ENCODE data around the gene CDKL2.
A peak's percentile ranks its signal among the peaks of the same experiment; 100 is the strongest.

CDKL2 gene

DNA sequence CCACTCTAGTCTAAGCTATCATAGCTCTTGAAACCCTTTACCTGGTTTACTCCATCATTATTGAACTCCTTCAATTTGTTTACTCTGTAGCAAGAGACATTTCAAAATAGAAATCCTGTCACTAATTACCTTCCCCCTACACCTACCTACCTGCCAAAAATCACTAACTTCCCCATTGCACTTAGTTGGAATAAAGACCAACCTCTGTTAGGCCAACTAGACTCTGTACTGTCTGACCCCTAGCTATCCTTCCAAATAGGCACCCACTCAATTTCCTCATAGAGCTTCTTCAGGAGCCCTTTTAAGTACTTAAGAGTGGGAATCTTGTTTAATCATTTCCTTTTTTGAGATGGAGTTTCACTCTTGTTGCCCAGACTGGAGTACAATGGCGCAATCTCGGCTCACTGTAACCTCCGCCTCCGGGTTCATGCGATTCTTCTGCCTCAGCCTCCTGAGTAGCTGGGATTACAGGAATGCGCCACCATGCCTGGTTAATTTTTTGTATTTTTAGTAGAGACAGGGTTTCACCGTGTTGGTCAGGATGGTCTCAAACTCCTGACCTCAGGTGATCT lies 8.9 kb upstream of the CDKL2 start:
- DNase-seq (ENCODE audit: low spot score): no peak

DNA sequence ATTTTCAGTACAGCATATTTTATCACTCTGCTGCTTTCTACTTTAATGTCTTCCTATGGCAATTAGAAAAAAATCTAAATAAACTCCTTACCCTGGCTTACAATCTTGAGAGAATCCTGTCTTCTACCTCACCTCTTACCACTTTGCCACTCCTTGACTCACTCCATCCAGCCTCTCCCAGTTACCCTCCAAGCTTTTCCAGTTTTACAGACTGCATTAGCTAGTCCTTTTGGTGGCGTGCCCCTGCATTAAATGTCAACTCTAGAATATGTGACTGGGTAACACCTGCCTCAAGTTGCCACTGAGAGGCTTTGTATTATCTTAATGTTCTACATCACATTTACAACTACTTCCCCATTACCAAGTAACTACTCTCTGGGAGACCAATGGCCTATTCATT lies 7.5 kb upstream of the CDKL2 start:
- no peak for DNase-seq (ENCODE audit: low spot score)

DNA sequence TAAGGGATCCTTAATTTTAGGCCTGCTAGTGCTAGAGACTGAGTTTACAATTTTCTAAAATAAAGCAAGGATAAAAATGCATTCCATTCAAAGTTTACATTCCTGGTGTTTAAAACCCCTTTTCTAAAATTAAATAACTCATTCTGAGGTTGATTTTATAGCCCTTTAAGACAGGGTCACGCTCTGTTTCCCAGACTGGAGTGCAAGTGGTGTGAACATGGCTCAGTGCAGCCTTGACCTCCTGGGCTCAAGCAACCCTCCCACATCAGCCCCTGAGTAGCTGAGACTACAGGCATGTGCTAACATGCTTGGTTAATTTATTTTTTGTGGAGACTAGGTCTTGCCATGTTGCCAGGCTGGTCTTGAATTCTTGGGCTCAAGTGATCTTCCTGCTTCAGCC lies 6.8 kb upstream of the CDKL2 start:
- peak; percentile 23 for DNase-seq (ENCODE audit: low spot score)

DNA sequence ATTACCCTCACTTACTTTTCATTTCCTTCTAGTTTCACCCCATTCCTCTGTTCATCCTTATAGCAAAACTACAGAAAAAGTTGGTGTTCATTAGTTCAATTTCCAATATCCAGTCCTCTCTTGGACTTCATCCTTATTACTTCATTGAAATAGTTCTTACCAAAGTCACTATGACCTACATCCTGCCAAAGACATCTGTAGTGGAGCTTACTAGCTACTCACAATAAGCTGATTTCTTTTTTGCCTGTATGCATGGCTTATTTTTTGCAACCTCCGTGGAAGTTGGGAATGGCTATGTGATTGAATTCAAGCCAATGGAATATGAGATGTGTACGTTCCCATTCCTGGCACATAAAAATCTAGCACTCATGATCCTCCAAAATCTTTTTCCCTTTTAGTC lies 4.6 kb upstream of the CDKL2 start:
- DNase-seq (ENCODE audit: low spot score): peak; percentile 29

DNA sequence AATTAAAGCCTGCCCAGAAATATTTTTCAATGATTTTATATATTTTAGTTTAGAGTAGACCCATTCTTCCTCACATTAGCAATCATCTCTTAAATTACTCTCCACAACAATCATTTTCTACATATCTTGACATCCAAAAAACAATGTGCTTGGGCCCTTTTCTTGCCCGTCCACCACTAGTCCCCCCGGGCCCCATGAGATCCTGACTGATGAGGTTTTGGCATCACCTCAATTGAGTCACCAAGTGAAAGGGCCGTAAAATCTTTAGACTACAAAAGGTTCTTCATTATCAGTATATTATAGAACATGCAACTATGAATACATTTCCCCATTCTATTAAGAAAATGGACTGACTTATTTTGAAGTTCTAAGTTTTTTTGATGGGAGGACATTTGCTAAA lies 4.0 kb upstream of the CDKL2 start:
- DNase-seq (ENCODE audit: low spot score): no peak

DNA sequence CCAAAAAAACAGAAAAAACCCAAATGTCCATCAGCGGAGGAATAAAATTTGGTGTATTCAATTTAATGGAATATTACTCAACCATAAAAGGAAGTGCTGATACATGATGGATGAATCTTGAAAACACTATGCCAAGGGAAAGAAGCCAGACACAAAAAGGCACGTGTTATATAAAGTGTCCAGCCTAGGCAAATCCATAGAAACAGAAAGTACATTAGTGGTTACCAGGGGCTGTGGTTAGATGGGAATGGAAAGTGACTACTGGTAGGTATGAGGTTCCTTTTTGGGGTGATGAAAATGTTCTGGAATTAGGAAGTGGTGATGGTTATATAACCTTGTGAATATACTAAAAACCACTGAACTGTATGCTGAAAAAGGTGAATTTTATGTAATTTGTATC lies 3.5 kb upstream of the CDKL2 start:
- no peak for DNase-seq (ENCODE audit: low spot score)

DNA sequence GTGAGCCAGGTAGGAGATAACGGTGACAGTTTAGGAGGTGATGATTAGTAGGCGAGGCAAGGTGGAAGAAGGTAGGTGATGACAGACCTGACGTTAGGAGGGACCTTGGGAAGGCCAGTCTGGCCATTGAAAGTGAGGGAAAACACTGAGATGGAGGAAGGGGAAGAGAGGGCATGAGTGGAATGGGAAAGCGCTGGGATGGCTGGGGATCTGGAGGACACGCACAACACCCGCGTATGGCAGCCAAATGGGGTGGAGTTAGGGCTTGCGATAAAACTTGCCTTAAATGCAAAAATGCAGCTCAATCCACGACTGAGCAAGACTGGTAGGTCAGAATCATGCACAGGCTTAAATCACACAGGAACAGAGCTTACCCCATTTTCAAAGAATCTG lies 605 bp upstream of the CDKL2 start:
- no peak for DNase-seq (ENCODE audit: low spot score)

DNA sequence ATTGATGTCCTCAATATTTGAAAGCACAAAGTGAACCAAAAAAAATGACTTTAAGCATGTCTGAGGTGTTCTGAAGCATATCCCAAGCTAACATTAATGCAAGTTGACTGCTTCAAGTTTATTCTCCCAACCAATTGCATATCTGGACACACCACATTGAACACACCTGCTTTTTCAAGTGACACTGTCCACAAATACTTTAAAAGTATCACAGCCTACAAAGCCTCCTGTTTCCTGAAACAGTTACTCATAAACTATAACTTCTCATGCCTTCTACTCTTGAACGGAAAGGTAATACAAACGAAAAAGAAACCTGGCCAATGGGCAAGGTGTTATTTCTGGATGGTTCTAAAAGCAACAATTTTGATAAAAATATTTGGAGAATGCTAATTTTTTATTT lies 1.1 kb downstream of the CDKL2 start:
- no peak for DNase-seq (ENCODE audit: low spot score)

DNA sequence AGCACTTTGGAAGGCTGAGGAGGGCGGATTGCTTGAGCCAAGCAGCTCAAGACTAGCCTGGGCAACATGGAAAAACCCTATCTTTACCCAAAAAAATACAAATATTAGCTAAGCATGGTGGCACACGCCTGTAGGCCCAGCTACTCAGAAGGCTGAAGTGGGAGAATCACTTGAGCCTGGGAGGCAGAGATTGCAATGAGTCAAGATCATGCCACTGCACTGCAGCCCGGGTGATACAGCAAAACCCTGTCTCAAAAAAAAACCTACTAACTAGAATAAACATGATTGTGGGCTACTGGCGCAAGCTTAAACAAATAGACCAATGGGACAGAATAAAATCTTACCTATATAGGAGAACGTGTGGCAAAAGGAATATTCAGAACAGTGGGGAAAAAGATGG lies 7.3 kb downstream of the CDKL2 start:
- no peak for DNase-seq (ENCODE audit: low spot score)

DNA sequence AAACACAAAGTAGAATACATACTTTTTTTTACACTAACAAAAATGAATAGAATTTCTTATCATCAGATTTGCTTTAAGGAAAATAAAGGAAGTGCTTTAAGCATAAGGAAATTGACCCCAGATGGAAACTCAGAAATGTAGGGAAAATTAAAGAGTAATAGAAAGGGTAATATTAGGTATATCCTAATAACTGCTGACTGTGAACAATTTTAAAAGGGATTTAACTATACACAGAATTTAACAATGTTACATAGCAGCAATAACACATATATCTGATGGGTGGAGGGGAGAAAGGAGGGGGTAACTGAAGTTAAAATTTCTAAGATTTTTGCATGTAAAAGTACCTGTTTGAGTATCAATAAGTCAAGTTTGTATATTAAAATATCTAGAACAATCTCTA lies 8.6 kb downstream of the CDKL2 start:
- no peak for DNase-seq (ENCODE audit: low spot score)

DNA sequence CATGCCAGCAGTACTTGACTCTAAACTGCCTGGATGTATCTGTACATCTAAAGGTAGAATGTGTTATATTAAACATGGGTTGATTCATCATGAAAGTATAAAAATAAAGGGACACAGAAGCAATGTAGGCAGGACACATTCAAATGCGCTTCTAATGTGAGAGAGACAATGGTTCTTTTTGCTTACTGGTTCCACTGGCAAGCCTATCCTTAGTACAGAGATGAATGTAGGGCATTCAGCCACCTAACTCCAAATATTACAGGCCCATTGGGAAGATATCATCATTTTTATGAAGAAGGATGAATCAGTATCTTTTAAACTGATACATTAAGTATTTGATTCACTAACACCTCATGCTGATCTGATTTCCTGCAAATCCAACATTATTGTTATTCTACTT lies 18.0 kb downstream of the CDKL2 start:
- DNase-seq (ENCODE audit: low spot score): no peak

DNA sequence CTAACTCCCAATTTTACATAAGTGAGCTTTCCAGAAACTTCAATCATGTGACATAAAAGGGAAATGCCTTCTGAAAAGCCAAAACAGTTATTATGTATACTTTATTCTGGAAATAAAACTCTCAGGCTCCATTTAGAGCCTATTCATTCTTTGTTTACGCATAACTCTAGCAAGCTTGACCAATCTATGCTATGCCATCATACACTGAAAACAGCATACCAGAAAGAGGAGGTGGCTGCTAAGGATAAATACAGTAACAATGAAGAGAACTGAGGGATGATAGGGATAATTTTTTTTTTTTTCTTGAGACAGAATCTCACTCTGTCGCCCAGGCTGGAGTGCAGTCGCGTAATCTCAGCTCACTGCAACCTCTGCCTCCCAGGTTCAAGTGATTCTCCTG lies 24.4 kb downstream of the CDKL2 start:
- DNase-seq (ENCODE audit: low spot score): no peak

DNA sequence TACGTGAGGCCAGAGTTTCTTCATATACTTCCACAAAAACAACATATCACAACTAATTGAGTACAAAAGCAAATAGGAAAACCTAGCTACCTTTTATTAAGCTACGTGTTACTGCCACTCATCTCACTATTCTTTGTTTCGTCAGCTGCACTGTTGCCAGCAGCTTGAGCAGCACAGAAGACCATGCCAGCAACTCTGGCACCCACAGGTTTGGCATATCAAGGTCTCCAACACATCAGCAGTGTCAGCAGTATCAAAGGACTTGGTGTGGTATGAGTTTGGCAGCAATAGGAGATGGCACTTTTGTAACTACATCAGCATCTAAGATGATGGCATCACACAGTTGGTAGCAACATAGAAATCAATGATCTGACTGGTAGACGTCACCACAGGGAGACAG lies 30.7 kb downstream of the CDKL2 start:
- no peak for DNase-seq (ENCODE audit: low spot score)

DNA sequence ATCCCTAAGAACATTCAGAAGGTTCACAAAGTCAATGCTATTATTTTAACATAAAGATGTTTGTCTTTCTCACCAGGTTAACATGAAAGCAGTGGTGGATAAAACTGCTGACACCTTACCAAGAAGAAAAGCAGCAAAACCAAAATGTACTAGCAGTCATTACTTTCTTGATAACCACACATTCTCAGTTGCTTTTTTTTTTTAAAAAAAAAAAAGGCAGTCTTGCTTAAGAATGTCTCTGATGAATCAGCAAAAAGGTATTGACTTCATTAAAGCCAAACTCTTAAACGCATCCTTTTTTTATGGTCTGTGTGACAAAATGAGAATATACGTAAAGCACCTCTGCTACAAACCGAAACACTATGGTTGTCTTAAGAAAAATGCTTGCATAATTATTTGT lies 31.9 kb downstream of the CDKL2 start:
- peak; percentile 16 for DNase-seq (ENCODE audit: low spot score)

DNA sequence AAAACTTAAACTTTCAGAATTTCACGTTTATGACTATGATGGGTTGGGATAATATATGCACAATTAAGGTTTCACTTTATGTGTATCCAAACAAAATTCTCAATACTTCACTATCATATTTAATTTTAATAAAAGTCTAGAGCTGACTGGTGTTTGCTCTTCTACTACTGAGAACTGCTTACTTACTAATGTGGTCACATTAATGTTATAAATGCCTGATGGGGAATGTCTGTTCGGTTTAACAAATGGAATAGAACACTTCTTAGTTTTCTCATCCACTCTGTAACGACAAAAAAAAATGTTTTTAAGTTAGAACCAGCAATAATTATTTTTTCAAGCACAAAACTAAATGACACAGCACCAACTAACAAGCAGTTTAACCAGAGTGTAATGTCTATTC lies 34.3 kb downstream of the CDKL2 start:
- DNase-seq (ENCODE audit: low spot score): no peak

DNA sequence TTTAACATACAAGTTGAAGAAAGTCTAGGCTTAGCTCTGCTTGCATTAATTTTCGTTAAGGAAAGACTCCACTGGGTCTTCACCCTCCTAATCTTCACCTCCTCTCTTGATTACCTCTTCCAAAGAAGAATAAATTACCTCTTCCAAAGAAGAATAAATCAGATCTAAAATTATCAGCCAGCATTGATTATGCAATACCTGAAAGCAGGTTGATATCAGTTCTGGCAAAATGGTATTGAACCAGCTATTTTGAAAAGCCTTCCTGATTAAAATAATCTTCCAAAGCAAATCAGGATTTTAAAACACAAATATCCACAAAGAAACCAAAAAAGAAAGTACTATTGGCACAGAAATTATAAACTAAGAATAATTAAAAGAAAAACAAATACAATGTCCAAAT lies 36.9 kb downstream of the CDKL2 start:
- DNase-seq (ENCODE audit: low spot score): no peak

DNA sequence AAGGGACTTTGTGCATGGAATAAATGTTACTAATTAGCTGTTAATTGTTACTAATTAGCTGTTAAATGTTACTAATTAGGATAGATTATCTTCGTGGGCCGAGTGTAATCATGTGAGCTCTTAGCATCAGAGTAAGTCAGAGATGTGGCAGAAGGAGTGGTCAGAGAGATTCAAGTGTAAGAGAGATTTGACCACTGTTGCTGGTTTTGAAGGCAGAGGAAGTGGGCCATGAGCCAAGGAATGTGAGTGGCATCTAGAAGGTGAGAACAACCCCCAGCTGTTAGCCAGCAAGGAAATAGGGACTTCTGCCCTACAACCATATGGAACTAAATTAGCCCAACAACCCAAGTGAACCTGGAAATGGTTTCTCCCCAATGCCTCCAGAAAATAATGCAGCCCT lies 46.3 kb downstream of the CDKL2 start:
- DNase-seq (ENCODE audit: low spot score): no peak

DNA sequence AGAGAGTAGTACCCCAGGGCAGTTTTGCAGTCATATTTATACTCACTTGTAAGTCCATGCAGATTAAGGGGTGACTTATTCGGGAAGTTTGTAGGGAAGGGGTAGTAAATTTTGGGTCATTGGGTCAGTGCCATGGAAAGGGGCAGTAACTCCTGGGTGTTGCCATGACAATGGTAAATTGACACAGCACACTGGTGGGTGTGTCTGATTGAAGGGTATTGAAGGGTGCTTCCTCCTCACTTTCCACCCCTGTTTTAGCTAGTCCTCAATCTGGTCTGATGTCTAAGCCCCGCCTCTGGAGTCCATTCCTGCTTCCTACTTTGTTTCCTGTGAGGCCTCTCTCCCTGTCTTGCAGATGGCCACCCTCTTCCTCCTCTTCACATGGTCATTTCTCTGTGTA lies 62.6 kb downstream of the CDKL2 start:
- no peak for DNase-seq (ENCODE audit: low spot score)

DNA sequence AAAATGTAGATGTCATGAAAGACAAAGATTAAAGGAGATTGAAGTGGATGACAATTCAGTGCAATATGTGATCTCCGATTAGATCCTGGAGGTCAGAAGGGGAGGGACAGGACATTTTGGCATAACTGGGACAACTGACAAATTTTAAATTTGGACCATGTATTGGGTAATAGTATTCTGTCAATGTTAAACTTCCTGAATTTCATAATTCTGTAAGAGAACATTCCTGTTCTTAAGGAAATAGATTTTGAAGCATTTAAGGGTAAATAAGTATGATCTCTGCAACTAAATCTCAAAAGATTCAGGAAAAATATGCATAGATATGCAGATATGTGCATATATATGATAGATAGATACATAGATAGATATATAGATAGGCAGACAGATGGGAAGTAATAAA lies 63.4 kb downstream of the CDKL2 start:
- DNase-seq (ENCODE audit: low spot score): no peak

DNA sequence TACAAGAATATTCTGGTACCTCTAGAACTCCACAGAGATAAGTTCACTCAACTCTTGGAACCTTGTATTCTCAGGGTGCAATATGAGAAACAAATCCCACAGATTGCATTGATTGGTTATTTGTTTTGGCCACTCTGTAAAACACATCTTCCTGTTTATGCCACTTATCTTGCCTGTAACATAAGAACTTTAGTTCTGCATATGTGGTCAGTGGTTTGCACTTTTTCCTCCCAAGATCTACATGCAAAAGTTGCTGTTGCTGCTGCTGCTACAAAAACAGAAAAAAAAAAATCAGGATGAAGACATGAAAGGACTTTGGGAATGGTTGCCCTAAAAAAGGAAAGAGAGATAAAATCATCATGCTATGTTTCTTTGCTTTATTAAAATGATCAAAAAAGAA lies 64.8 kb downstream of the CDKL2 start:
- no peak for DNase-seq (ENCODE audit: low spot score)

DNA sequence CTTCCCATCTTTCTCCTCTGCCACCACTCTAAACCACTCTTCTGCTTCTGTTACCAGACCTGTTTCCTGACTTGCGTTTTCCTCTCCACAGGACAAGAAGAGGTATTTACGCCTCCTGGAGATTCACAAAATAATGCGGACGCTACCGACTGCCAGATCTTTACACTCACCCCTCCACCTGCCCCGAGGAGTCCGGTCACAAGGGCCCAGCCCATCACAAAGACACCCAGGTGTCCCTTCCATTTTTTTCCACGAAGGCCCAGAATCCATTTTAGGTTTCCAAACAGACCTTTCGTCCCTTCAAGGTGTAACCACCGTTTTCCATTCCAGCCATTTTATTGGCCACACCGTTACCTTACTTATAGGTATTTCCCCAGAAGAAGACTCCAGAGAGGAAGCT lies 66.3 kb downstream of the CDKL2 start:
- no peak for DNase-seq (ENCODE audit: low spot score)

DNA sequence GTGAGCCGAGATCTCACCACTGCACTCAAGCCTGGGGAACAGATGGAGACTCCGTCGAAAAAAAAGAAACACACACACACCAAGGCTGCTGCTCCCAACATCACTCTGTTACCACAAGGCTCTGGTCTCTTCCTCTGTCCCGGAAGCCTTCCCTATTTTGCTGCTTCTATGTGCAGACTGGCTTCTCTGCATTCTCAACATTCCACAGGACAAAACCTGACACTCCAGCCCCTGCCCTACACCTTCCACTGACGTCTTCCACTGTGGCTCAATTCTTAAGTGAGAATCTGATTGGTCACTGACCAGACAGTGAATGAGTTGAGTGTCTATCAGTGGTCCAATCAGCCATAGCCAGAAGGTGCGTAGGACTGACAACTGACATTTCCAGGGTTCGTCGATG lies 68.5 kb downstream of the CDKL2 start:
- DNase-seq (ENCODE audit: low spot score): no peak

DNA sequence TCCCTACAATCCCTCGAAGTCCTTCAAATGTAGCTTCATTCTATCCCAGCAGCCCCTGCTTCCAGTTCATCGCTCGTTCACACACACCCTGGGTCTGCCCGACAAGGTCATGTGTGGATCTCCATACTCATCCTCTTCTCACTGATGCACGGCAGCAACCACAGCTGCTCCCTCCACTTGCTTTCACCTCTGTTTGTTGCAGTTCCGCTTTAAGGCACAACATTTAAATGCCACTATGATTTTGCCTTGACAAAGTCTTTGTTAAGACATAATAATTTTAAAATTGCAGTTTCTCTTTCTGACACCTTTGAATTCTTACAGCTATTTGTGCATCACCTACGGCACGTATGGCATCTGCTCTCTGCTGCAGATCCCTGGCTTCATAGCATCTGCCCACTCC lies 72.6 kb downstream of the CDKL2 start:
- no peak for DNase-seq (ENCODE audit: low spot score)

DNA sequence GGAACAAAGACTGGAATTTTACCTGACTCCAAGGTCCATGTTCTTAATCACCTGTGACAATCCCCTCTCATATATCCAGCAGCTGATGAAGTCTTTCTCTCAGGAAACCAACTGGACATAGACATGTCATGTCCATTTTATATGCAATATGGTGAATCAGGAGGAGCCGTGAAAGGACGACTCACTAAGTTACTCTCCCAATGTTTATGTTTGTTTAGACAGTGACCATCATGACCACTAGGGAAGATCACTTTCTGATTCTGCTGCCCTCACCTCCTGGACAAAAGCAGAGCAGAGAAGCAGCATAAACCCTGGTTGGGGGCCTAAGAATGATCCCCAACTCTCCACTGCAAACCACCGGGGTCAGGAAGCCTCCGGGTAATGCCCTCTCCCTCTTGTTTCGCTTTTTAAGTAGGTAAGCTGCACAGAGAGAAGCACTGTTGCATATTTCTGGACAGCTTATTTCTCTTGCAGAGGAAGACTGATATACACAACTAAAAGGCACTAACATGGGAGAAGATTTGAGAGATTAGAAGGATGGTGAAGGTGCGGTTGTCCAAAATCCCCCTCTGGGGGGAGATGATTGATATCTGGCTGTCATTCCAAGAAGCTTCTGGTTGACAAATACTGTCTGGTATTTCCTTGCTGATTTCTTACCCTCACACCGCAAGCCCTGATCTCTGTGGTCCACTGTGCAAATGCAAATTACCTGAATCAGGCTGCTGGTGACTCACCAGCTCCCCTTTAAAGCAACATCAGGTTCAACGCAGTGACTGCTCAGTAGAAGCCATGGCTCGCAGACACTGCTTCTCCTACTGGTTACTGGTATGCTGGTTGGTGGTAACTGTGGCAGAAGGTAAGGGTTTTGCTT lies 74.8 kb downstream of the CDKL2 start, which contains the start of gene ODAPH:
Gene ODAPH (plus strand): TSS at position 773 of the 871 bp plus-strand sequence. CDS start 17 bp downstream, at position 790.
- DNase-seq (ENCODE audit: low spot score): no peak

Measured in GM03348 (cell line).